H1 (cell line): ENCODE results near the gene INTU. TPM values are rescaled to one million over a fixed set of nuclear protein-coding genes. Genes with fewer than 3 reads are reported as not detected.

Source experiments
- polyA plus RNA-seq, 7 experiments: library from polyadenylated mRNA; depleted of rRNA in 3 of 7; stranded (reverse) in 5 of 7; unstranded in 2 of 7; fragments of >200 nt in 5 of 7; fragments of 200-250 nt in 2 of 7; gene quantifications; 1 replicate in 5 of 7; 2 replicates in 1 of 7; 4 replicates in 1 of 7; pipeline versions ENCODE4 v1.2.1 to v1.2.3, GENCODE V29; 2011 to 2013; ENCODE audit warnings: missing spikeins in 2 of 7, mixed read lengths in 2 of 7
- total RNA-seq: library from RNA; stranded (reverse); fragmentation: NEBNext Ultra II Directional; extraction: Animal tissue kit (Norgen Biotek cat#: 25700); gene quantifications from 2 replicates; pipeline ENCODE4 v1.2.1, GENCODE V29; 2021
- TF ChIP-seq, protein P1 (sequence below): fragments of 300-600 bp; sonication (generic); IDR thresholded peaks from 2 replicates; pipeline ENCODE4 v1.7.1; 2012; ENCODE audit warnings: low read length, moderate library complexity, mild to moderate bottlenecking, inconsistent platforms; ENCODE audit not compliant: insufficient replicate concordance

Gene INTU
- total and polyA plus RNA-seq, 2 of the 8 experiments (the other 6 are each of a cell fraction or from before 2014, with no cell fraction given), result 6.0 to 15.1 TPM

- TF ChIP-seq, protein P1, sequence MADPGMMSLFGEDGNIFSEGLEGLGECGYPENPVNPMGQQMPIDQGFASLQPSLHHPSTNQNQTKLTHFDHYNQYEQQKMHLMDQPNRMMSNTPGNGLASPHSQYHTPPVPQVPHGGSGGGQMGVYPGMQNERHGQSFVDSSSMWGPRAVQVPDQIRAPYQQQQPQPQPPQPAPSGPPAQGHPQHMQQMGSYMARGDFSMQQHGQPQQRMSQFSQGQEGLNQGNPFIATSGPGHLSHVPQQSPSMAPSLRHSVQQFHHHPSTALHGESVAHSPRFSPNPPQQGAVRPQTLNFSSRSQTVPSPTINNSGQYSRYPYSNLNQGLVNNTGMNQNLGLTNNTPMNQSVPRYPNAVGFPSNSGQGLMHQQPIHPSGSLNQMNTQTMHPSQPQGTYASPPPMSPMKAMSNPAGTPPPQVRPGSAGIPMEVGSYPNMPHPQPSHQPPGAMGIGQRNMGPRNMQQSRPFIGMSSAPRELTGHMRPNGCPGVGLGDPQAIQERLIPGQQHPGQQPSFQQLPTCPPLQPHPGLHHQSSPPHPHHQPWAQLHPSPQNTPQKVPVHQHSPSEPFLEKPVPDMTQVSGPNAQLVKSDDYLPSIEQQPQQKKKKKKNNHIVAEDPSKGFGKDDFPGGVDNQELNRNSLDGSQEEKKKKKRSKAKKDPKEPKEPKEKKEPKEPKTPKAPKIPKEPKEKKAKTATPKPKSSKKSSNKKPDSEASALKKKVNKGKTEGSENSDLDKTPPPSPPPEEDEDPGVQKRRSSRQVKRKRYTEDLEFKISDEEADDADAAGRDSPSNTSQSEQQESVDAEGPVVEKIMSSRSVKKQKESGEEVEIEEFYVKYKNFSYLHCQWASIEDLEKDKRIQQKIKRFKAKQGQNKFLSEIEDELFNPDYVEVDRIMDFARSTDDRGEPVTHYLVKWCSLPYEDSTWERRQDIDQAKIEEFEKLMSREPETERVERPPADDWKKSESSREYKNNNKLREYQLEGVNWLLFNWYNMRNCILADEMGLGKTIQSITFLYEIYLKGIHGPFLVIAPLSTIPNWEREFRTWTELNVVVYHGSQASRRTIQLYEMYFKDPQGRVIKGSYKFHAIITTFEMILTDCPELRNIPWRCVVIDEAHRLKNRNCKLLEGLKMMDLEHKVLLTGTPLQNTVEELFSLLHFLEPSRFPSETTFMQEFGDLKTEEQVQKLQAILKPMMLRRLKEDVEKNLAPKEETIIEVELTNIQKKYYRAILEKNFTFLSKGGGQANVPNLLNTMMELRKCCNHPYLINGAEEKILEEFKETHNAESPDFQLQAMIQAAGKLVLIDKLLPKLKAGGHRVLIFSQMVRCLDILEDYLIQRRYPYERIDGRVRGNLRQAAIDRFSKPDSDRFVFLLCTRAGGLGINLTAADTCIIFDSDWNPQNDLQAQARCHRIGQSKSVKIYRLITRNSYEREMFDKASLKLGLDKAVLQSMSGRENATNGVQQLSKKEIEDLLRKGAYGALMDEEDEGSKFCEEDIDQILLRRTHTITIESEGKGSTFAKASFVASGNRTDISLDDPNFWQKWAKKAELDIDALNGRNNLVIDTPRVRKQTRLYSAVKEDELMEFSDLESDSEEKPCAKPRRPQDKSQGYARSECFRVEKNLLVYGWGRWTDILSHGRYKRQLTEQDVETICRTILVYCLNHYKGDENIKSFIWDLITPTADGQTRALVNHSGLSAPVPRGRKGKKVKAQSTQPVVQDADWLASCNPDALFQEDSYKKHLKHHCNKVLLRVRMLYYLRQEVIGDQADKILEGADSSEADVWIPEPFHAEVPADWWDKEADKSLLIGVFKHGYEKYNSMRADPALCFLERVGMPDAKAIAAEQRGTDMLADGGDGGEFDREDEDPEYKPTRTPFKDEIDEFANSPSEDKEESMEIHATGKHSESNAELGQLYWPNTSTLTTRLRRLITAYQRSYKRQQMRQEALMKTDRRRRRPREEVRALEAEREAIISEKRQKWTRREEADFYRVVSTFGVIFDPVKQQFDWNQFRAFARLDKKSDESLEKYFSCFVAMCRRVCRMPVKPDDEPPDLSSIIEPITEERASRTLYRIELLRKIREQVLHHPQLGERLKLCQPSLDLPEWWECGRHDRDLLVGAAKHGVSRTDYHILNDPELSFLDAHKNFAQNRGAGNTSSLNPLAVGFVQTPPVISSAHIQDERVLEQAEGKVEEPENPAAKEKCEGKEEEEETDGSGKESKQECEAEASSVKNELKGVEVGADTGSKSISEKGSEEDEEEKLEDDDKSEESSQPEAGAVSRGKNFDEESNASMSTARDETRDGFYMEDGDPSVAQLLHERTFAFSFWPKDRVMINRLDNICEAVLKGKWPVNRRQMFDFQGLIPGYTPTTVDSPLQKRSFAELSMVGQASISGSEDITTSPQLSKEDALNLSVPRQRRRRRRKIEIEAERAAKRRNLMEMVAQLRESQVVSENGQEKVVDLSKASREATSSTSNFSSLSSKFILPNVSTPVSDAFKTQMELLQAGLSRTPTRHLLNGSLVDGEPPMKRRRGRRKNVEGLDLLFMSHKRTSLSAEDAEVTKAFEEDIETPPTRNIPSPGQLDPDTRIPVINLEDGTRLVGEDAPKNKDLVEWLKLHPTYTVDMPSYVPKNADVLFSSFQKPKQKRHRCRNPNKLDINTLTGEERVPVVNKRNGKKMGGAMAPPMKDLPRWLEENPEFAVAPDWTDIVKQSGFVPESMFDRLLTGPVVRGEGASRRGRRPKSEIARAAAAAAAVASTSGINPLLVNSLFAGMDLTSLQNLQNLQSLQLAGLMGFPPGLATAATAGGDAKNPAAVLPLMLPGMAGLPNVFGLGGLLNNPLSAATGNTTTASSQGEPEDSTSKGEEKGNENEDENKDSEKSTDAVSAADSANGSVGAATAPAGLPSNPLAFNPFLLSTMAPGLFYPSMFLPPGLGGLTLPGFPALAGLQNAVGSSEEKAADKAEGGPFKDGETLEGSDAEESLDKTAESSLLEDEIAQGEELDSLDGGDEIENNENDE, result no peak
These were observed 8.6 kb upstream of the INTU start (continued) for GRCh38 chr4:127624173-127624572.
